Caki2 (cell line): ENCODE measurements around the gene LIAS. TPM values are rescaled to one million over a fixed set of nuclear protein-coding genes. Genes with fewer than 3 reads are reported as not detected.
A peak's percentile ranks its signal among the peaks of the same experiment; 100 is the strongest.
"Not testable (repeated sequence)": the region's sequence is repeated elsewhere in the genome, so short reads cannot be mapped to it uniquely, and the experiment has no call there.

Experiments used
- DNase-seq: peaks from one replicate; pipeline ENCODE4 v3.0.0-alpha.2; 2015; ENCODE audit warnings: low read depth
- in situ Hi-C: cut with HindIII; loops from 2 replicates; pipeline ENCODE4 v1.10.0; 2016; ENCODE audit warnings: low sequenced_read_pairs, low pct_unique_long_range_greater_than_20kb, mixed read lengths
- total RNA-seq: library from RNA; depleted of rRNA; stranded (reverse); fragments of >200 nt; shearing (Covaris generic); gene quantifications from 2 replicates; pipeline ENCODE4 v1.2.3, GENCODE V29; 2014; ENCODE audit warnings: low replicate concordance; rRNA removed

LIAS gene
- 27.6 and 49.3 TPM in 2 replicates for total RNA-seq

- in situ Hi-C loops, result no loop called here
- peak; percentile 93 for DNase-seq
These were observed at the start of gene LIAS, which contains the start of gene RPL9 for GRCh38 chr4:39458505-39459300. LIAS (plus strand) TSS chr4:39459056; CDS start chr4:39459118, 62 bp downstream. RPL9 (minus strand) TSS chr4:39458922; CDS start chr4:39458439, 483 bp downstream.

GRCh38 chr4:39410415-39410814 is 48.4 kb upstream of the LIAS start:
- in situ Hi-C loops, result no loop called here
- DNase-seq, result no peak

- in situ Hi-C loops, DNase-seq: not testable (repeated sequence)
These were observed 47.3 kb upstream of the LIAS start for GRCh38 chr4:39411561-39411960.

- no peak for DNase-seq
- in situ Hi-C loops, result no loop called here
These were observed 43.1 kb upstream of the LIAS start for GRCh38 chr4:39415678-39416283.

GRCh38 chr4:39422247-39422646 is 36.6 kb upstream of the LIAS start:
- no peak for DNase-seq
- in situ Hi-C loops, result no loop called here

GRCh38 chr4:39425297-39425696 is 33.6 kb upstream of the LIAS start:
- in situ Hi-C loops, DNase-seq: not testable (repeated sequence)

GRCh38 chr4:39426728-39427127 is 32.1 kb upstream of the LIAS start:
- no peak for DNase-seq
- in situ Hi-C loops, result no loop called here

- in situ Hi-C loops, result no loop called here
- no peak for DNase-seq
These were observed 31.2 kb upstream of the LIAS start for GRCh38 chr4:39427520-39428114.

GRCh38 chr4:39429476-39430334 is 29.2 kb upstream of the LIAS start:
- in situ Hi-C loops, result no loop called here
- DNase-seq, result no peak

GRCh38 chr4:39433878-39434492 is 24.9 kb upstream of the LIAS start:
- in situ Hi-C loops, result no loop called here
- no peak for DNase-seq

GRCh38 chr4:39435659-39436563 is 22.9 kb upstream of the LIAS start:
- in situ Hi-C loops, result no loop called here

GRCh38 chr4:39441593-39441992 is 17.3 kb upstream of the LIAS start:
- no peak for DNase-seq
- in situ Hi-C loops, result no loop called here

More at GRCh38 chr4:39435659-39436563, 22.9 kb upstream of the LIAS start:
- DNase-seq, result no peak

GRCh38 chr4:39442998-39443397 is 15.9 kb upstream of the LIAS start:
- no peak for DNase-seq
- in situ Hi-C loops, result no loop called here

- in situ Hi-C loops, result no loop called here
- no peak for DNase-seq
These were observed 12.4 kb upstream of the LIAS start for GRCh38 chr4:39446483-39446841.

GRCh38 chr4:39446842-39447573 is 11.8 kb upstream of the LIAS start:
- in situ Hi-C loops, result no loop called here

GRCh38 chr4:39450618-39451017 is 8.2 kb upstream of the LIAS start:
- in situ Hi-C loops, result no loop called here
- peak; percentile 81 for DNase-seq

More at GRCh38 chr4:39446842-39447573, 11.8 kb upstream of the LIAS start:
- DNase-seq, result no peak
